Duodenal mucosa (tissue), 2 donors: ENCODE measurements around the gene KLK1.

ENCODE experiments used
- H3K27ac ChIP-seq: one replicate; pipeline ENCODE4 v1.7.0; 2013; ENCODE audit warnings: low read depth, low read length
- H3K27me3 ChIP-seq, 2 donors: one replicate each; pipeline ENCODE4 v1.7.0; 2013; ENCODE audit warnings: low read length in 2 of 2, control low read depth in 1 of 2; ENCODE audit not compliant: insufficient read depth in 2 of 2, control insufficient read depth in 1 of 2
- H3K36me3 ChIP-seq, 2 donors: one replicate each; pipeline ENCODE4 v1.7.0; 2013; ENCODE audit warnings: low read length in 2 of 2, control low read depth in 1 of 2; ENCODE audit not compliant: insufficient read depth in 2 of 2, control insufficient read depth in 1 of 2
- H3K4me1 ChIP-seq, 2 donors: one replicate each; pipeline ENCODE4 v1.7.0; 2013; ENCODE audit warnings: low read length in 2 of 2, control low read depth in 1 of 2; ENCODE audit not compliant: insufficient read depth in 2 of 2, control insufficient read depth in 1 of 2
- H3K4me3 ChIP-seq, 2 donors: one replicate each; pipeline ENCODE4 v1.7.0; 2013; ENCODE audit warnings: low read length in 2 of 2, low read depth in 1 of 2
- H3K9ac ChIP-seq, 2 donors: one replicate each; pipeline ENCODE4 v1.7.0; 2013; ENCODE audit warnings: low read length in 2 of 2, low read depth in 1 of 2
- H3K9me3 ChIP-seq, 2 donors: one replicate each; pipeline ENCODE4 v1.7.0; 2013; ENCODE audit warnings: low read length in 2 of 2, control low read depth in 1 of 2; ENCODE audit not compliant: control insufficient read depth in 1 of 2

Gene KLK1

GRCh38 chr19:50829801-50830200 is 6.2 kb upstream of the KLK1 start:
- Histone ChIP-seq H3K27ac (no peak overlapping the region), H3K27me3 (peaks cover 0 to 4% of the 10 kb centered on the region in 2 donors), H3K9ac (no peak overlapping the region), H3K4me1 (no peaks in the 10 kb centered on the region), H3K4me3 (no peak overlapping the region), H3K9me3 (no peaks in the 10 kb centered on the region), H3K36me3 (no peaks in the 10 kb centered on the region)

- peaks cover 17 to 20% of the 10 kb centered on the region in 2 donors for H3K4me1 ChIP-seq
- H3K27ac ChIP-seq: no peak overlapping the region
- H3K4me3 ChIP-seq: no peak overlapping the region
- no peaks in the 10 kb centered on the region for H3K36me3 ChIP-seq
- H3K9ac ChIP-seq: no peak overlapping the region
- peaks cover 0 to 4% of the 10 kb centered on the region in 2 donors for H3K27me3 ChIP-seq
- H3K9me3 ChIP-seq: no peaks in the 10 kb centered on the region
These were observed 3.9 kb upstream of the KLK1 start for GRCh38 chr19:50827476-50827875.

- H3K27ac ChIP-seq: no peak overlapping the region
- H3K27me3 ChIP-seq: peaks cover 4% of the 10 kb centered on the region in 2 donors
- no peak overlapping the region for H3K4me3 ChIP-seq
- H3K36me3 ChIP-seq: no peaks in the 10 kb centered on the region
- no peak overlapping the region for H3K9ac ChIP-seq
- H3K9me3 ChIP-seq: no peaks in the 10 kb centered on the region
- H3K4me1 ChIP-seq: peaks cover 24 to 25% of the 10 kb centered on the region in 2 donors
These were observed 3.1 kb upstream of the KLK1 start for GRCh38 chr19:50826492-50827240.

GRCh38 chr19:50822661-50823208 is 852 bp downstream of the KLK1 start:
- peaks cover 31 to 55% of the 10 kb centered on the region in 2 donors for H3K4me1 ChIP-seq
- no peaks in the 10 kb centered on the region for H3K9me3 ChIP-seq
- H3K27ac ChIP-seq: no peak overlapping the region
- H3K9ac ChIP-seq: no peak overlapping the region
- H3K27me3 ChIP-seq: peaks cover 13 to 16% of the 10 kb centered on the region in 2 donors
- no peak overlapping the region for H3K4me3 ChIP-seq
- no peaks in the 10 kb centered on the region for H3K36me3 ChIP-seq

- H3K36me3 ChIP-seq: no peaks in the 10 kb centered on the region
- H3K9ac ChIP-seq: no peak overlapping the region
- H3K27me3 ChIP-seq: peaks cover 13 to 22% of the 10 kb centered on the region in 2 donors
- H3K9me3 ChIP-seq: no peaks in the 10 kb centered on the region
- H3K4me3 ChIP-seq: no peak overlapping the region
- peaks cover 31 to 55% of the 10 kb centered on the region in 2 donors for H3K4me1 ChIP-seq
- no peak overlapping the region for H3K27ac ChIP-seq
These were observed 2.0 kb downstream of the KLK1 start for GRCh38 chr19:50821622-50822021.

- no peak overlapping the region for H3K4me3 ChIP-seq
- no peaks in the 10 kb centered on the region for H3K36me3 ChIP-seq
- peaks cover 31 to 55% of the 10 kb centered on the region in 2 donors for H3K4me1 ChIP-seq
- H3K9me3 ChIP-seq: no peaks in the 10 kb centered on the region
- H3K27ac ChIP-seq: no peak overlapping the region
- H3K9ac ChIP-seq: peak overlapping the region in 1 of 2 donors; percentile 18
- H3K27me3 ChIP-seq: peaks cover 13 to 22% of the 10 kb centered on the region in 2 donors
These were observed 2.4 kb downstream of the KLK1 start for GRCh38 chr19:50821248-50821612.

GRCh38 chr19:50820549-50821247 is 2.9 kb downstream of the KLK1 start:
- no peaks in the 10 kb centered on the region for H3K36me3 ChIP-seq
- H3K4me1 ChIP-seq: peaks cover 31 to 55% of the 10 kb centered on the region in 2 donors
- H3K9ac ChIP-seq: peak overlapping the region; percentile 9 to 18
- H3K27ac ChIP-seq: no peak overlapping the region
- peak overlapping the region; percentile 25 to 35 for H3K4me3 ChIP-seq
- no peaks in the 10 kb centered on the region for H3K9me3 ChIP-seq
- H3K27me3 ChIP-seq: peaks cover 13 to 22% of the 10 kb centered on the region in 2 donors

GRCh38 chr19:50820086-50820485 is 3.5 kb downstream of the KLK1 start:
- Histone ChIP-seq H3K4me3 (peak overlapping the region; percentile 33 to 36), H3K36me3 (no peaks in the 10 kb centered on the region), H3K9ac (peak overlapping the region; percentile 9 to 47), H3K9me3 (no peaks in the 10 kb centered on the region), H3K27me3 (peaks cover 18 to 22% of the 10 kb centered on the region in 2 donors), H3K27ac (no peak overlapping the region), H3K4me1 (peaks cover 31 to 55% of the 10 kb centered on the region in 2 donors)

- H3K9ac ChIP-seq: peak overlapping the region; percentile 9 to 47
- H3K27me3 ChIP-seq: peaks cover 22 to 23% of the 10 kb centered on the region in 2 donors
- peak overlapping the region; percentile 33 to 36 for H3K4me3 ChIP-seq
- no peaks in the 10 kb centered on the region for H3K36me3 ChIP-seq
- no peaks in the 10 kb centered on the region for H3K9me3 ChIP-seq
- H3K4me1 ChIP-seq: peaks cover 31 to 55% of the 10 kb centered on the region in 2 donors
- no peak overlapping the region for H3K27ac ChIP-seq
These were observed 4.0 kb downstream of the KLK1 start for GRCh38 chr19:50819636-50820035.

- Histone ChIP-seq H3K4me3 (peak overlapping the region in 1 of 2 donors; percentile 64), H3K9me3 (no peaks in the 10 kb centered on the region), H3K36me3 (no peaks in the 10 kb centered on the region), H3K27ac (no peak overlapping the region), H3K4me1 (peaks cover 26 to 51% of the 10 kb centered on the region in 2 donors), H3K27me3 (peaks cover 22 to 27% of the 10 kb centered on the region in 2 donors), H3K9ac (no peak overlapping the region)
These were observed 4.6 kb downstream of the KLK1 start for GRCh38 chr19:50818859-50819472.
